HG03135 (cell line): ENCODE results near the gene ABTB1.
A peak's percentile ranks its signal among the peaks of the same experiment; 100 is the strongest.

Source experiments
- ATAC-seq: cut with Tn5 transposase; IDR thresholded peaks from one replicate; pipeline ENCODE4 v1.9.1; 2021; ENCODE audit warnings: mild to moderate bottlenecking, moderate library complexity; ENCODE audit not compliant: unreplicated experiment

ABTB1 gene

DNA sequence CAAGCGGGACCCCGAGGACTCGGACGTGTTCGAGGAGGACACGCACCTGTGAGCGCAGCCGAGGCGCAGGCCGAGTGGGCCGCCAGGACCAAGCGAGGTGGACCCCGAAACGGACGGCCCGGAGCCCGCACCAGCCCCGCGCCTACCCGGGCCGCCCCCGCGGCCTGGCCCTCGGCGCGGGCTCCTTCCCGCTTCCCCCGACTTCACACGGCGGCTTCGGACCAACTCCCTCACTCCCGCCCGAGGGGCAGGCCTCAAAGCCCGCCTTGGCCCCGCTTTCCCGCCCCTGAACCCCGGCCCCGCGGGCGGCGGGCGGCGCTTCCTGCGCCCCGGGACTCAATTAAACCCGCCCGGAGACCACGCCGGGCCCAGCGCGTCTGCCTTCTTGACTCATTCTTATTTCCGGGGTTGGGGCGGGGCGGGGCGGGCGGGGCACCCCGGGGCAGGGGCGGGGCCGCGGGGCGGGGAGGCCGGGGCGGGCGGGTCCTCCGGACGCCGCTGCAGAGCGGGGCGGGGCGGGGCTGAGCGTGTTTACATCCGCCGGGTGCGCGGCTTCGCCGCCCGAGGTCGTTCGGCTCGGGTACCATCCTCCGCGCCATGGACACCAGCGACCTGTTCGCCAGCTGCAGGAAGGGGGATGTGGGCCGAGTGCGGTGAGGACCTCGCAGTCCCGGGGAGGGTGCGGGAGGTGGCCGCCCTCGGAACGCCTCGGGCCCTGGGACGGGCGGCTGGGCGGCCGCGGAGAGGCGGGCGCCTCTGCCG, at the start of gene ABTB1:
Gene ABTB1 (plus strand): TSS at position 524 of the 762 bp plus-strand sequence. CDS start 74 bp downstream, at position 598.
- ATAC-seq, result peak; percentile 78

DNA sequence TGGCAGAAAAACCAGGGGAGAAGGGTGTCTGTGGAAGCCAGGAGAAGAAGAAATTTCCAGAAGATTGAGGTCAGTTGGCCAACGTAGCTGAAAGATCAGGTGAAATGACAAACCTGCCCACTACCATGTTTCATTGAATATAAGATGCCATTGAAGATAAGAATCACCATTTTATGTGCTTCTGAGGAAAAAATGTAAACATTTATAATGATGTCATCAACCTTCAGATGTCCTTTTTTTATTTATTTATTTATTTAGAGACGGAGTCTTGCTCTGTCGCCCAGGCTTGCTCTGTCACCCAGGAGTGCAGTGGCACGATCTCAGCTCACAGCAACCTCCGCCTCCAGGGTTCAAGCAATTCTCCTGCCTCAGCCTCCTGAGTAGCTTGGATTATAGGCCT, 48.7 kb upstream of the ABTB1 start:
- no peak for ATAC-seq

DNA sequence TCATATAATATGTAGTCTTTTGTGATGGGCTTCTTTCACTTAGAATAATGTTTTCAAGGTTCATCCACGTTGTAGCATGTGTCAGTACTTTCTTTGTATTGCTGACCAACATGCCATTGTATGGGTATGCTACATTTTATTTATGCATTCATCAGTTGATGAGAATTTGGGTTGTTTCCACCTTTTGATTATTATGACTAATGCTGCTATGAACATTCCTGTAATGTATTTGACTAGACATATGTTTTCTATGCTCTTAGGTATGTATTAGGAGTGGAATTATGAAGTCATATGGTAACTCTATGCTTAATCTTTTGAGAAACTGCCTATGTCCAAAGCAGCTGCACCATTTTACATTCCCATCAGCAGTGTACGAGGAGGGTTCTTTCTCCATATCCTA, 46.9 kb upstream of the ABTB1 start:
- no peak for ATAC-seq

DNA sequence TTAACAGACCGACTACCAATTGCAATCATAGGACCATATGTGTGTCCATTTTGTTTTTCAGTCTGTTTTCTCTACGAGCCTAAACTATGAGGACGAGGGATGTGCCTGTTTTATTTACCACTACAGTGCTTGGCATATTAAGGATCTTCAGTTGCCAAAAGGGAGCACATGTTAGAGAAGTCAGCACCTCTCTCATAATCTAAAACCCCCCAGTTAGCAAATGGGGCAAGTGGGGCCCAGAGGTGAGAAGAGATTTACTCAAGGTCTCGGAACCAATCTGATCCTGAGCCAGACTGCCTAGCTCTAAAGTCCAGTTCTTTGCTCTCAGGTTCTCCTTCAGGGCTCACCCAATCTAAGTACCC, 44.3 kb upstream of the ABTB1 start:
- ATAC-seq, result no peak

DNA sequence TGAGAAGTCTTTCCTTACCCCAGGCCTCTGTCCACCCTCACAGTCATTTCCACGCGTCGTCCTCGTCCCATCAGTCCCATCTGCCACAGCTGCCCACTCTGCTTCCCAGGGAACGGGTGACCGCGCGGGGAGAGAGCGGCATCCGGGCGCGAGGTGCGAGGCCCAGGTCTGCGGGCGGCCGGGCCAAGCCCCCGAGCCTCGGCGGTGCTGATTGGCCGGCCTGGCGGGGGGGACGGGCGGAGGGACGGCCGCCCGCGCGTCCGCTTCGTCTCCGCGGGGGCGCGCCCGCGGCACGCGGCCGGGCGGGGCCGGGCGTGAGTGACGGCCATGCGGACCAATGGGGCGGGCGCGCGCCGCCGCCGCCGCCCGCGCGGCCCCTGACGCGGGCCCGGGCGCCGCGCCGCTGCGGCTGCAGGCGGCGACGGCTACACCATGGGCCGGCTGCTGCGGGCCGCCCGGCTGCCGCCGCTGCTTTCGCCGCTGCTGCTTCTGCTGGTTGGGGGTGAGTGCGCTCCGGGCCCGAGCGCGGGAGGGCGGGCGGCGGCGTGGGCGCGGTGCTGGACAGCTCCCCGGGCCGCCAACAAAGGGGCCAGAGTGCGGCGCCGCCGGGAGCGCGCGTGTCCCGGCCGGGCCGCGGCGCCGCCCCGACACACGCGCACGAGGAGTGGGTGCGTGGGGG, 43.8 kb upstream of the ABTB1 start, which contains the start of gene PODXL2:
Gene PODXL2 (plus strand): TSS at position 398 of the 679 bp plus-strand sequence. CDS start 35 bp downstream, at position 433.
- ATAC-seq, result no peak

DNA sequence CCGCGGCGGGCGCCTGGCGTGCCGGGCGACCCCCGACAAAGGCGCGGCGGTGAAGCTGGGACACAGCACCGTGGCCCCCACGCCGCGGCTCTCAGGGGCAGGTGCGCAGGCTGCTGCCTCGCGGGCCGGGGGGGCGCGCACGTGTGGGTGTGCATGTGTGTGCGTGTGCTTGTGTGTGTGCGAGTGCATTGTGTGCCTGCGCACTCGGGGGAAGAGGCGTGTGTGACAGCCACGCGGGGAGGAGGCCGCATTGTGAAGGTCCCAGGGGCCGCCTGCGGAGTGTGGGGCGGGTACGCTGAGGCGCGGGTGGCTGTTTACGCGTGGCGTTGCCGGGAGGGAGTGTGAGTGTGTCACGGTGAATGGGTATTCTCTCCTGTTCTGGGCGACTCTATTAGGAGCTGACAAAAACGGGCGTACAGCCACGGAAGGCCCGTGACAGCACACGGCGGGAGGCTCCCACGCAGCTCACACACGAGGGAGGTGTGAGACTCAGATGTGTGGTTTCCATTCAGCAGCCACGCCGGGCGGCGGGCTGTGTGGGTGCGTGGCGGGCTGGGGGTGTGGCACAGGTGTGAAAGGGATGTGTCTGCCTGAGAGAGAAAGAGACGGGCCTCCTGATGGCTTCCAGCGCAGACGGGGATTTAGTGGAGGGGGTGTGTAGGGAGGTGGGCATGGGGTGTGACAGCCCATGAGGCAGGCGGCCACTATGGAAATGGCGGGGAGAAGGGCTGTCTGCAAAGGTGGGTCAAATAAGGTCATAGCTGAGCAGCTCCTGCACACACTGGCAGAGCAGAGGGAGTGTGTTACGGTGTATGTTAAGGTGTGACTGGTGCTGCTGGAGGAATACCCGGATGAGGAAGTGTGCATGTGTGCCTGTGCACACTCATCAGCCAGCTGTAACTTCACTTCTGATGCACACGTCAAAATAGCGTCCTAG, 43.0 kb upstream of the ABTB1 start:
- ATAC-seq, result no peak

DNA sequence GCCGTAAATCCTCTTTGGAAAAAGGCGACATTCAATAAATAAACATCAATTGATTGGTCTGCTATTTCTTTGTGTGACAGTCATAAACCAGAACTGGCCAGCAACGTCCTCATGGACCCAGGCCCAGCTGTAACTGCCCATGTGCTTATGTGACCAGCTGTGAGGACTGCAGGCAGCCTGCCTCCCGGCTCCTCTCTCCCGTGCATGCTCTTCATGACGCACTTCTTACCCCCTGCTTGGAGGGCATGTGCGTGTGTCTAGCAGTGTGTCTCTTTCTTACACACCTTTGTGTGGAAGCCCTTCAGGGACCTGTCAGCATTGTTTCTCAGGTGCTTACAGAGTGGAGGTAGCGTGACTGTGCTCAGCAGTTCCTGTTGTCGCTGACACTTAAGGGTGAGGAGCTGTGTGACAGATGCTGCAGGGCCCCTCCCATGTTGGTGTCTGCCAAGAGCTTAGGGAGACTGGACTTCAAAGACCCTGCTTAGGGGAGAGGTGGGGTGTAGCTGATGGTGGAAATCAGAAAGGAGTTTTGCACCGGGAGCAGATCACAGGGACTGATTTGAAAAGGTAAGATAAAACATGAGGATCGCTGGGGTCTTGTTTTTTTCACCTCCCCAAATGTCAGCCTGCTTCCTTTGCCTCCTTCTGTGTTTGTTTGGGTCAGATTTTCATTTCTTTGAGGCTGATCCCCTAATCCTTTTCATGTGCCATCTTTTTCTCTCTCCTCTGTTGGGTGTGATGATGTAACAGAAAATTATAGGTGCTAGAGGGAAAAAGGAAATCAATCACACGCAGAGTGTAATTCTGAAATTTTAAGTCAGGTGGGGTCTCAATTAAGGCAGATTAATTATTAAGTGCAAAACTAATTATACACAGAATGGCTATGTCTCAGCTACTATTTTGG, 41.7 kb upstream of the ABTB1 start:
- no peak for ATAC-seq

DNA sequence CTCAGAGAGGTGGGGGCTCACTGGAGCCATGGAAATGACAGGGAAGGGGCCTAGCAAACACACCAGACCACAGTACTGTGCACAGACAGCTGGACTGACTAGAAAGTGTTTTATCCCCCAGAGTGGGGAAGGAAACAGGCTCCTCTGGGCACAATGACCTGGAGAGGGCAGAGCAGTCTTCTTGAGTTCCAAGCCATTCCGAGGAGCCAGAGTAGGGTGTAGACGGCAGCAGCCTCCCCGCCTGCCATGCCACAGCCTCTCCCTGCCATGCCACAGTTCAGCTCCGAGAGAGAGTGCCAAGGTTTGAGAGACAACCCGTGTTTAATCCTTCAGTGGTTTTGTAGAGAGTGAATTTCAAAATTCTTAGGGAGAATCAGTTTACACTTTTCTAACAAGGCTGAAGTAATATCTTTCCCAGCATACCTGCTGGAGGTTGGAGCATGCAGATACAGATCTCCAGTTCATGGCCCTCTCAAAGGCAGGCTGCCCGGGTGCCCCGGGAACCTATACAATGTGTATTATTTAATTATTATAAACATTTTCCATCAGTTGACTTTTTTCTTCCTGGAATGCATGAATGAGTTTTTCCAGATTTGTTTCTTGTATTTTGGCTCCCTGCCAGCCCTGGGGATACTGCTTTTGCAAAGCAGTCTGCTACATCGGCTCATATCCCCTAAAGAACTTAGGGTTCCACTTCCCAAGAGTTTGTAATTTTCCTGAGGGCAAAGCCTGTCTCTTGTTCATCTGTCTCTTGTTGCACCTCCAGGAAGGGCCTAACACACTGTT, 40.5 kb upstream of the ABTB1 start:
- no peak for ATAC-seq

DNA sequence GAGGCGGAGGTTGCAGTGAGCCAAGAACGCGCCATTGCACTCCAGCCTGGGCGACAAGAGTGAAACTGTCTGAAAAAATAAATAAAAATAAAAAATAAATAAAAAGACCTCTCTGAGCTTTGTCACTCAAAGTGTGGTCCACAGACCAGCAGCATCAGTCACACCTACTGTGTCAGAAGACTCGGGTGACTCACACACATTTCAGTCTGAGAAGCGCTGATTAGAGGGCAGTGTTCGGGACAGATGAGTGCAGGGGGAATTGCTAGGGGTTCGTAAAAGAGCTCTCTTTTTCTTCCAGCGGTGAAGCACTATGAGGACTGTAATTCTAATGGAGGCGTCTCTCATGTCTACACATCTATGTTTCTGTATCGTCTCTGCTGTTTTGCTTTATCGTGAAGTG, 38.1 kb upstream of the ABTB1 start:
- no peak for ATAC-seq

DNA sequence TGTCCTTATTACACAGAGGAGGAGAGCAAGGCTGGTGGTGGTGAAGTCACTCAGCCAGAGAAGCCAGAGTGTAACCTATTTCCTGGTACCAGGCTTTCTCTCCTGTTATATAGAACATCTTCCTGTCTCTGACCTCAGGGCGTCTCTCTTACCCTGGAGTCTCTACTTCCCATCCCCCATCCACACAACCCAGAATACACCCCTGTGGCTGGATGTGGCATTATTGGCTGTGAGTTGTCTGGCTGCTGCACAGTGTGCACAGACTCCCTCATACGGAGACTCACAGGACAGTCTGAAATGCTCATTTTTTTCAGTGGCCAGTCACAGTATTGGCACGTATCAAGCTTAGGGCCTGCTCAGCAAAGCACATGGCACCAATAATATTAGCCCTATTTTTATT, 35.2 kb upstream of the ABTB1 start:
- ATAC-seq, result no peak

DNA sequence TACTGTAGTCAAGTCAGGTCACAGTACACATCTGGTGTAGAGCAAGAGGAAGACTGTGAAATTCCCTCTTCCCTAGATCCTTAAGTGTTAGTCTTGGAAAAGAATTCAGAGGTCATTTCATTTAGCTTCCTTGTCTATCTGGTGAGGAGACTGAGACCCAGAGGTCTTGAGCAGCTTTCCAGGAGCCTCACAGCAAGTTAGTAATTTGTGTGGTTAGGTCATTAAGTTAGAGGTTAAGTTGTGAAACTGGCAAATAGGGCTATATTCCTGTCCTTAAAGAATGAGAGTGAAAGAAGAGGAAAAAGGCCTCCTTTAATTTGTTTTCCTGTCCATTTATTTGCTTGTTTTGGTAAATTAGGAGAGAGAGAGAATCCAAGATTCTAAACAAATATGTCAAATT, 34.8 kb upstream of the ABTB1 start:
- no peak for ATAC-seq

DNA sequence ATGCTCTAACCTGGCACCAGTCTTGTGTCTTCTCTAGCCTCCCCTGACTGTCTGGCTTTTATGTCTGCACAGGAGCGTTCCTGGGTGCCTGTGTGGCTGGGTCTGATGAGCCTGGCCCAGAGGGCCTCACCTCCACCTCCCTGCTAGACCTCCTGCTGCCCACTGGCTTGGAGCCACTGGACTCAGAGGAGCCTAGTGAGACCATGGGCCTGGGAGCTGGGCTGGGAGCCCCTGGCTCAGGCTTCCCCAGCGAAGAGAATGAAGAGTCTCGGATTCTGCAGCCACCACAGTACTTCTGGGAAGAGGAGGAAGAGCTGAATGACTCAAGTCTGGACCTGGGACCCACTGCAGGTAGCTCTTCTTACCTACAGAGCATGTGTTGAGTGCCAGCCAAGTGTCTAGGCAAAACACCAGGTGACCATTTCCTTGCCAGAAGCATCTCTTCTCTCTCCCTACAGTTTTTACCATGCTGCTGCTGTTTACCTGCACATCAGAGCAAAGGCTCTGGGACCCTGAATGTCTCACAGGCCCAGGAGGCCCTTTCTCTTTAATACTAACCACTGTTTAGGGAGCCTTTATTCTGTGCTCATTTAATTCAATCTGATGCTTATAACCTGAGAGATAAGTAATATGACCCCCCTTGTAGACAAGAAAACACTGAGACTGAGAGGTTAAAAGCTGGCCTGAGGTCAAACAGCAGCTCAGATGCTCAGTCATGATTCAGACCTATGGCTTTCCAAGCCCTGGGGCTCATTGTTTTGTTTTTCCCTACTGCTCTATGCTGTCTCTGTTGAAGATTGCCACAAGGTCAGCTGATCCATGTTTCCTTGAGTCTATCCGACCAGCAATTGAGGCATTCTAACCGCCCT, 33.3 kb upstream of the ABTB1 start:
- ATAC-seq, result no peak

DNA sequence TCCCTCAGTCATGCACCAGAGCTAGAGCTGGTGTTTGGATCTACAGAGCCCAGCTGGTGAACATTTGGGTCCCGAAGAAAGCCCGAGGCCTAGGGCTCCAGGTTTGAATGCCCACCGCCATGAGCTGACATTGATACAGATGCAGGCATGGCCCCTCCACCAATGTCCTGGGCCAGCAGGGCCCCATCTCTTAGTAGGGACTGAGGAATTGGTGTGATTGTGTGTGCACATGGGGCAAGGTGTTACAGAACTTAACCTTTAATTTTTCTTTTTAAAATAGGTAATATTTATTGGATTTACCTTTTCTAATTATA, 32.8 kb upstream of the ABTB1 start:
- ATAC-seq, result no peak

DNA sequence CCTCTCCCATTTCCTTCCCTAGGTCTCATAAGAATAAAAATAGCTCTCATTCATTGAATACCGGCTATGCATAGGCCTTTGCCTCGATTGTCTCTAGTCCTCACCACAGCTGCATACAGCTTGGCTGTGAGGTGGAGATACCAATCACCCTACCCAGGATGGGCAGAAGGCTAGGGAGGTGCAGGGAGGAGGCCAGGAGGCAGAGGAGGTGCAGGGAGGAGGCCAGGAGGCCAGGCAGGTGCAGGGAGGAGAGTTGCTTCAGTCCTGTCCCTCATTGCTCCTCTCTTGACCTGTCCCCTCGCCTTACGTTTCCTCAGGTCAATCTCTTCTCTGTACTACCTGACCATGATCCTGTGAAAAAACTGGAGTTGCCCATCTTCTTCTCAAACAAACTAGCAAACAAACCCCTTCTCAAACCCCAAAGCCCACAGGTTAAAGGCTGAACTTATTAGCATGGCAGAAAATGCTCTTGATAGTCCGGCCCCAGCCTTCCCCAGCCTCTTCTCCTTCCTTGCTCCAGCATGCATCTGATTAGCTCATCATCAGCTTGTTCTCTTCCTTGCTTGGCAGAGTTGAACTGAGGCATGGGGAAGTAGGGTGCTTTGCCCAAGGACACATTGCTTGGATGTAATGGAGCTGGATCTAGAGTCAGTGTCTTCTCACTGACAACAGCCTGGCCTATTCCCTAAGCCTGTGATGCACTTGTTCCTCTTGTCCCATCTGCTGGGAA, 27.9 kb upstream of the ABTB1 start:
- ATAC-seq, result no peak

DNA sequence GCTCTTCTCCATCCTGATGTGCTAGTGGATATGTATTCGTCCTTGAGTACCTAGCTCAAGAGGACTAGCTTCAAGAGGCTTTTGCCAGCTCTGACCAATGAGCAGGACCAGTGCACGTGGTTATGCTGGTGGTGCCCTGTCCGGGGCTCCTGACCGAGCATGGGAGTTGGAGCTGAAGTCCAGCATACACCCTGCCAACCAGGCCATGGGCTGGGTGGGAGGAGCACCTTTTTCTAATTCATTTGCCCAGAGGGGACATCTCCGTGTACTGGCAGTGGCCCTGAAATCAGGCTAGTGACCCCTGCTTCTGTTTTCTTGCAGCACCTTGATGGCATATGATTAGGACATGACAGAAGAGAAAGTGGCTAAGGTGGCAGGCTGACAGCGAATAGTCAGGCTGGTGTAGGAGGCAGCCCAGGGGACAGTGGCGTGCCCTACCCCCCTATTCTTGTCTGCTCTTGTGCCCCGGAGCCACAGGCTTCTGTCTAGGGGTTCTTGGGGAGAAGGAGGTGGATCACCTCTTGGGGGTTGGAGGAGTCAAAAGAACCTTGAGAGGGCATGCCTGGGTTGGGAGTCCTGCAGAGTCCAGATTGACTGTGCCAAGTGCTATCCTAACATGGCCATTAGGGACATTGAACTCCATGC, 27.3 kb upstream of the ABTB1 start:
- ATAC-seq, result no peak

DNA sequence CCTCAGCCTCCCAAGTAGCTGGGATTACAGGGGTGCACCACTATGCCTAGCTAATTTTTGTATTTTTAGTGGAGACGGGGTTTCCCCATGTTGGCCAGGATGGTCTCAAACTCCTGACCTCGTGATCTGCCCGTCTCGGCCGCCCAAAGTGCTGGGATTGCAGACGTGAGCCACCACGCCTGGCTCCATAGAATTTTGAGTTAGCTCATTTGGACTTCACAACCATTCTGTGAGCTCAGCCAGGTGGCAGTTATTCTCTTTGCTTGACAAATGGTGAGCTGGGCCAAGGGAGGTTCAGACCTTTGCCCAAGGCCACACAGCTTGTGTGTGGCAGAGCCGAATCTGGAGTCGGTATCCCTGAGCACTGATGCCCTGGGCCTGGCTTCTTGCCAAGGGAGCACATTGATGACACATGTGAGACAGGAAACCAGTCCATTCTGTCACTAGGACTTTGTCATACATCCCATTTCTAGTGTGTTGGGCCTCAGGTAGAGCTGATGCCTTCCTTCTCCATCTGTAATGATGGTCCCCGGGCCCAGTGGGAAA, 26.2 kb upstream of the ABTB1 start:
- no peak for ATAC-seq

DNA sequence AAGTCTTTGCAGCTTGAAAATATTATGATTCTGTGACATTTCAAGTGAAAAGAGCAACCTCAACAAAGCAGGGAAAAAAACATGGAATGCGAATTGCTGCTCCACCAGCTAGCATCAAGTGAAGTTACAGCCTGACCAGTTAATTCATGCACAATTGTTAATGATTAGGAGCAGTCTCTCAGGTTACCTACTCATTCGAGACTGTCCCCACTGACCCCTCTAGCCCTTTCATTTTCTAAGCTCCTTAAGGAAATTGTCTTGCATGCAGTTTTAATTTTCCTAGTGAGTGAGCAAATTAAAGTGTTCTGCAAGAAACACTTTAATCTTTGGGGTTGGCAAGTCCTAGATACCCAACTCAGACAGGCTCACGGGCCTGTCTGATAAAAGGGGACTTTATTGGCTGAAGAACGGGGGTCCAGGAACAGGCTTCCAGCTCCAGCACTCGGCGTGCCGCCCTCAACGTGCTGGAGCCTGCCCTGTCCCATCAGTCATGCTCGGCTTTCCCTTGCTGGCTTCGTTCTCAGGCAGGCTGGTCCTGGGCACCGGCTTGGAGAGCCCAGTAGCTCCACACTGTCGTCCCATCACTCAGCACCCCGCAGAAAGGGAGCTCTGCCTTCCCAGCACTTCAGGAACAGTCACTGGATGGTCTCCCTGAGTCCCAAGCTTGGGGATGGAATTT, 25.4 kb upstream of the ABTB1 start:
- ATAC-seq, result no peak
